LNCaP clone FGC (cell line): ENCODE data around the gene ASTN2.

Source experiments
- DNase-seq: peaks from one replicate; pipeline ENCODE4 v3.0.0-alpha.2; 2011; ENCODE audit warnings: low read depth
- H3K4me3 ChIP-seq: 2 replicates; pipeline ENCODE4 v1.5.1; 2011; ENCODE audit warnings: mild to moderate bottlenecking, low read depth, low read length, control low read depth
- CTCF ChIP-seq: IDR thresholded peaks from 2 replicates; pipeline ENCODE4 v1.5.1; 2012; ENCODE audit warnings: mild to moderate bottlenecking; ENCODE audit not compliant: control insufficient read depth, insufficient read depth; ENCODE audit errors: extremely low read depth

ASTN2 gene

GRCh38 chr9:116939614-116940013, 475.2 kb downstream of the ASTN2 start:
- DNase-seq = no peak
- H3K4me3 ChIP-seq = no peak overlapping the region
- TF ChIP-seq CTCF = no peak

GRCh38 chr9:116939161-116939560, 475.7 kb downstream of the ASTN2 start:
- no peak overlapping the region for H3K4me3 ChIP-seq
- no peak for TF ChIP-seq CTCF
- no peak for DNase-seq

- no peak for TF ChIP-seq CTCF
- no peak overlapping the region for H3K4me3 ChIP-seq
- DNase-seq = no peak
These were observed 477.5 kb downstream of the ASTN2 start for GRCh38 chr9:116937361-116937760.

GRCh38 chr9:116935149-116935897, 479.5 kb downstream of the ASTN2 start:
- no peak for TF ChIP-seq CTCF
- H3K4me3 ChIP-seq = no peak overlapping the region
- no peak for DNase-seq

GRCh38 chr9:116934131-116934530, 480.7 kb downstream of the ASTN2 start:
- no peak for DNase-seq
- no peak overlapping the region for H3K4me3 ChIP-seq
- TF ChIP-seq CTCF = no peak

- H3K4me3 ChIP-seq = no peak overlapping the region
- no peak for DNase-seq
- no peak for TF ChIP-seq CTCF
These were observed 481.6 kb downstream of the ASTN2 start for GRCh38 chr9:116933251-116933650.

- TF ChIP-seq CTCF = no peak
- no peak overlapping the region for H3K4me3 ChIP-seq
- DNase-seq = no peak
These were observed 485.2 kb downstream of the ASTN2 start for GRCh38 chr9:116929621-116930020.
